ENCODE measurements around the gene RBBP8NL.

RBBP8NL gene

GRCh38 chr20:62420846-62421715, 6.3 kb downstream of the RBBP8NL start:
- DNase-seq (ENCODE audit: low spot score) = no peak

- no peak for DNase-seq (ENCODE audit: low spot score)
These were observed 7.6 kb downstream of the RBBP8NL start for GRCh38 chr20:62419759-62420158.

- no peak for DNase-seq (ENCODE audit: low spot score)
These were observed 8.4 kb downstream of the RBBP8NL start for GRCh38 chr20:62418709-62419487.

- DNase-seq (ENCODE audit: low spot score) = no peak
These were observed 9.2 kb downstream of the RBBP8NL start for GRCh38 chr20:62417981-62418708.

- no peak for DNase-seq (ENCODE audit: low spot score)
These were observed 10.4 kb downstream of the RBBP8NL start for GRCh38 chr20:62416651-62417637.

- DNase-seq (ENCODE audit: low spot score) = no peak
These were observed 11.8 kb downstream of the RBBP8NL start for GRCh38 chr20:62415354-62416111.

- no peak for DNase-seq (ENCODE audit: low spot score)
These were observed 13.3 kb downstream of the RBBP8NL start for GRCh38 chr20:62413896-62414481.

- DNase-seq (ENCODE audit: low spot score) = no peak
These were observed 14.2 kb downstream of the RBBP8NL start for GRCh38 chr20:62413025-62413570.

- no peak for DNase-seq (ENCODE audit: low spot score)
These were observed 14.9 kb downstream of the RBBP8NL start for GRCh38 chr20:62412194-62413024.

- DNase-seq (ENCODE audit: low spot score) = no peak
These were observed 15.7 kb downstream of the RBBP8NL start for GRCh38 chr20:62411479-62412193.

GRCh38 chr20:62410746-62411478, 16.4 kb downstream of the RBBP8NL start:
- DNase-seq (ENCODE audit: low spot score) = no peak

GRCh38 chr20:62409931-62410745, 17.2 kb downstream of the RBBP8NL start:
- DNase-seq (ENCODE audit: low spot score) = peak; percentile 52

- DNase-seq (ENCODE audit: low spot score) = no peak
These were observed 18.1 kb downstream of the RBBP8NL start for GRCh38 chr20:62409086-62409853.

- no peak for DNase-seq (ENCODE audit: low spot score)
These were observed 18.7 kb downstream of the RBBP8NL start for GRCh38 chr20:62408640-62409039.

- no peak for DNase-seq (ENCODE audit: low spot score)
These were observed 19.3 kb downstream of the RBBP8NL start for GRCh38 chr20:62408055-62408454.

All from GM03348 (cell line).